GM18508 (cell line): ENCODE results near the gene CUX1.

Experiments used
- ATAC-seq: cut with Tn5 transposase; IDR thresholded peaks from one replicate; pipeline ENCODE4 v1.9.1; 2021; ENCODE audit warnings: moderate number of reproducible peaks; ENCODE audit not compliant: insufficient read depth, unreplicated experiment

The CUX1 gene

DNA sequence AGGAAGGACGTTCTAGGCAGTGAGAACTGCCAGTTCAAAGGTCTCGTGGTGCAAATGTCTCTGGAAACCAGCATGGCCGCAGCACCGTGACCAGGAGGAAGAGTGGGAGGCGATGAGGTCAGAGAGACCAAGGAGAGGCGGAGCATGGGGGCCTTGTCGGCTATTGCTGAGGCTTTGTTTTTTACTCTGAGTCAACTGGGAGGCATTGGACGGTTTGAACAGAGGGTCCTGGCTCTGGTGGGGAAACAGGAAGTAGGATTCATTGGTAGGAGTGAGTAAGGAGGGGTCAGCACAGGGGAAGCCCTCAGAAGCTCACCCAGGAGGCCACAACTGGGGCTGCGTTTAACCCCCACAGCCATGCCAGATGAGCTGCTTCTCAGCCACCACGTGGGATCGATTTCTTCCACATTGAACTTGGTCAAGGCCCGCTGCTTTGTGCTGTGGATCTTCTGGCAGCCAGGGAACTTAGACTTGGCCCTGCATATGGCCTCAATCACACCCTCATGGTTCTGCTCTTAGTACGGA lies 447.0 kb downstream of the CUX1 start:
- ATAC-seq = no peak

GRCh38 chr7:102266541-102266940 lies 449.1 kb downstream of the CUX1 start:
- no peak for ATAC-seq

GRCh38 chr7:102268635-102269034 lies 451.2 kb downstream of the CUX1 start:
- ATAC-seq = no peak

DNA sequence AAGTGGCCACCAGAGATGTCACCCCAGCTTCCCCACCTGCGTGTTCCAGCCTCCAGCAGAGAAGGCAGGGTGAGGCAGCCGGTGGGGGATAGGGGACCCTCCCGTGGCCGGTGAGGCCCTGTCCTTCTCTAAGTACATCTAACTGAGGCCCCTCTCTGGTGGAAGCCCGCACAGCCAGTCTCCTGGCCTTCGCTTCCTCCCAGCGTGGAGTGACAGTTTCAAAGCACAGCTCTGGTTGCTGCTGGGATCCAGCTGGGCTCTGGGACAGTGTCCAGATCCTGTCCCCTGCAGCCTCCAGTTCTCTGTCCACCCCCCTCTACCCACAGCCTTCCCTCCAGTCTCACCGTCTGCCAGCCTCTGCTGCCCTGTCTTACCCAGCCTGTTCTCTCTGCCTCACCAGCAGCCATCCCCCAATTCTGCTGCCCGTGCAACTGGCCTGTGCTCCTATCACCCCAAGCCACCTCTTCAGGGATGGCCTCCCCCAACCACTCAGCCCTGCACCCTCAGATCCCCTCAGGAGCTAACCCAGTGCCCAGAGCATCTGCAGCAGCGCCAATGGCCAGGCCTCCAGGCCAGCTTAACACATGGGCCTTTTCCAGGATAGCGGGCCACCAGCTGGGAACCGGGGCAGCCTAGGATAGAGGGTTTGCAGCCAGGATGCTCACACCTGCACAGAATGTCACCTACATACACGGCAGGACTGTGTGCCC lies 452.9 kb downstream of the CUX1 start:
- ATAC-seq = no peak

DNA sequence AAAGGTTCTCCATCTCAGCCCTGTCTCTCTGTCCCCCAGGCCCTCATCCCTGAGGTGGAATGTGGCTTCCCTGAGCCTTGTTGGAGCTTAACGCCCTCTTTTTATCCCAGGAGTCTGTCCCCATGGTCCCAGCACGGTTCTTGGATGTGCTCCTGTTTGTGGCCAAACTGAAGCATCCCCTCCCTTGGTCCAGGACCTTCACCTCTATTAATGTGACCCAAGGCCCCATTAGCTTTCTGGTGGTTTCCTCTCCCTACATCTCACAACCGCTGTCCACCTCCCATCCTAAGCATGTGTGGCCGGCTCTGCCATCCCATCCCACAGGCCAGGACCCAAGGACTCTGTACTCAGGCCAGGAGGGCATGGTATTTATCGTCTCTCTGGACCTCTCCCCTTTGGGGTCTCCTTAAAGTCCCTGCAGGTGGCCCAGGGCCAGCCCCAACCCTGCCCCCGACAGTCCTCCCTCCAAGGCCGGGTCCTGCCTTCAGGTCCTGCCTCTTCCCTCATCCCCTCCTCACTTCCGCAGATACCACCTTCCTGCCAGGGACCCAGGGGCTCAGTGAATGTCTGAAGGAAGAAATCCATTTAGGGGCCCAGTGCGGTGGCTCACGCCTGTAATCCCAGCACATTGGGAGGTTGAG lies 453.9 kb downstream of the CUX1 start:
- ATAC-seq = no peak

DNA sequence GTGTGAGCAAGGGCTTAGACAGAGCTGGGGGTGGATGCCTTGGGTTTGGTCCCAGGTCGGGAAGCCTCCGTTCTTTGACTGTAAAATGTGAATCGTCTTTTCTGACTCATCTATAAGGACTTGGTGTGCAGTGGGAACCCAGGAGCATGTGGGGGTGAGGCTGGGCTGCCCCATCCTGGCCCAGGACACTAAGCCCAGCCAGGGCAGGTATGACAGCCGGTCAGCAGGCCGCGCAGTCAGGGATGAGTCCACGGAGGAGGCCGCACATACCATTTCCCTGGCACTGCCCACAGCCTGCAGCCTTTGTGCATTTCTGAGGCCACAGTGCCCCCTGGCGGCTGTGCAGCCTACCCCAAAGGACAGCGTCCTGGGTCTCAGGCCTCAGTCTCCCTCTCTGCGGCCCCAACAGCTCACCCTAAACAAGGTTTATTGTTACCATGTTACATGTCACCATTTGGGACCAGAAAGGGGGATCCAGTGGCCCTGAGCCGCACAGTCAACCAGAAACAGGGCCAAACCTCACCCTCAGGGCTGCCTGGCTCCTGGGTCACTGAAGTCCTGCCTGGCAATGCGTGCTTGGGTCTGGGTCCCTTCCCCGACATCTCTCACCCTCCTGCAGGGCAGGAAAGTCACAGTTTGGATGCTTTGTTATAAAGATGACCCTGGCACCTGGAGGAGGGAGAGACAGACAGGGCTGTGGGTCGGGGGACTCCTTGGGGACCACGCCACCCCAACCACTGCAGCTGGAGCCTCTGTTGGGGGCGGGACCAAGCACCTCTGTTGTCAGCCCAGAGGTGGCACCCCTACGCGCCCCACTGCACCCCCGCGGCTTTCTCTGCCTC lies 454.9 kb downstream of the CUX1 start:
- no peak for ATAC-seq

GRCh38 chr7:102272917-102273748 lies 455.7 kb downstream of the CUX1 start:
- no peak for ATAC-seq

GRCh38 chr7:102273749-102274712 lies 456.6 kb downstream of the CUX1 start:
- ATAC-seq = no peak

- ATAC-seq = no peak
These were observed 457.8 kb downstream of the CUX1 start for GRCh38 chr7:102275123-102275703.

DNA sequence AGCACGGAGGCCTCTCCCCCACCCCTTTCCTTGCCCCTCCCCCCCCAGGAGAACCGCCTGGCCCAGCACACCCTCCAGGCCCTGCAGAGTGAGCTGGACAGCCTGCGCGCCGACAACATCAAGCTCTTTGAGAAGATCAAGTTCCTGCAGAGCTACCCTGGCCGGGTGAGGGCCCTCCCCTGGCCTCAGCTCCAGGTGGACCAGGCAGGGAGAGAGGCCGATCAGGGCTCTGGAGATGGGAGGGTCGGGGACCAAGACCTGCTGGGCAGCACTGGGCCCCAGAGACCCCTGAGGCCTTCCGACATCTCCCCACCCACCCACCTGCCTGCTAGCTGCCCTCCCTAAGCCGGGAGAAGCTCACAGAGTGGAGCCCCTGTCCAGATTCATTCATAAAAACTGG lies 460.5 kb downstream of the CUX1 start:
- no peak for ATAC-seq

GRCh38 chr7:102279537-102280400 lies 462.3 kb downstream of the CUX1 start:
- ATAC-seq = no peak

- no peak for ATAC-seq
These were observed 463.1 kb downstream of the CUX1 start for GRCh38 chr7:102280521-102280920.

GRCh38 chr7:102281785-102282184 lies 464.4 kb downstream of the CUX1 start:
- no peak for ATAC-seq

- no peak for ATAC-seq
These were observed 465.3 kb downstream of the CUX1 start for GRCh38 chr7:102282465-102283362.

- no peak for ATAC-seq
These were observed 466.2 kb downstream of the CUX1 start for GRCh38 chr7:102283477-102284189.

GRCh38 chr7:102284399-102284798 lies 467.0 kb downstream of the CUX1 start:
- no peak for ATAC-seq
